ENCODE results near the gene MS4A6E. TPM values are rescaled to one million over a fixed set of nuclear protein-coding genes. Genes with fewer than 3 reads are reported as not detected.
"Not testable (repeated sequence)": the region's sequence is repeated elsewhere in the genome, so short reads cannot be mapped to it uniquely, and the experiment has no call there.

Gene MS4A6E
- total and polyA plus RNA-seq, 2 donors (not counting 1 experiment from before 2014, with no cell fraction given), result not detected

- no peak for DNase-seq
- Histone ChIP-seq H3K9ac (ENCODE audit: low read length) (no peak overlapping the region), H3K4me1 (ENCODE audit: control insufficient read depth in 2 of 2, insufficient read depth in 2 of 2, low read length in 2 of 2) (no peaks in the 10 kb centered on the region), H3K79me2 (ENCODE audit: control insufficient read depth, insufficient read depth, low read length) (no peaks in the 10 kb centered on the region), H3K27me3 (replicated peaks in 1 of 4; ENCODE audit: control extremely low read depth in 1 of 4, control insufficient read depth in 3 of 4, insufficient read depth in 4 of 4, low read length in 3 of 4) (no peaks in the 10 kb centered on the region), H3K4me3 (ENCODE audit: control extremely low read depth in 1 of 5, extremely low read depth in 1 of 5, insufficient read depth in 1 of 5, low read depth in 2 of 5, low read length in 4 of 5) (no peak overlapping the region), H2AFZ (ENCODE audit: insufficient read depth, low read depth, low read length, poor library complexity, severe bottlenecking) (no peak overlapping the region), H4K20me1 (ENCODE audit: control insufficient read depth, insufficient read depth, low read length, poor library complexity, severe bottlenecking) (no peaks in the 10 kb centered on the region), H3K9me3 (ENCODE audit: control extremely low read depth in 1 of 3, control insufficient read depth in 2 of 3, insufficient read depth in 1 of 3, low read length in 2 of 3) (no peaks in the 10 kb centered on the region), H3K36me3 (replicated peaks in 1 of 2; ENCODE audit: control extremely low read depth in 1 of 2, control insufficient read depth in 1 of 2, extremely low read depth in 1 of 2, insufficient read depth in 2 of 2, low read length in 1 of 2) (no peaks in the 10 kb centered on the region), H3K27ac (ENCODE audit: low read length in 2 of 2) (no peak overlapping the region), H3K4me2 (replicated peaks; ENCODE audit: low read depth, low read length, poor library complexity, severe bottlenecking) (no peak overlapping the region)
- no peak for TF ChIP-seq CTCF (IDR thresholded peaks at IDR 0.05)
- TF ChIP-seq EZH2 (IDR thresholded peaks at IDR 0.05; ENCODE audit: borderline replicate concordance, insufficient read depth, low read depth, low read length, poor library complexity, severe bottlenecking), result no peak
- Mint-ChIP-seq H3K27ac (no peak overlapping the region), H3K27me3 (no peaks in the 10 kb centered on the region), H3K4me3 (no peak overlapping the region), H3K9me3 (ENCODE audit: insufficient read depth) (no peaks in the 10 kb centered on the region), H3K4me1 (no peaks in the 10 kb centered on the region)
- ChIA-PET CTCF (no interaction called here), POLR2A (no interaction called here)
- intact Hi-C loops (cut with micrococcal nuclease), result no loop called here
- WGBS (ENCODE audit: insufficient coverage), result 83% methylated on average over 1 of the region's 3 CpGs
- ATAC-seq (ENCODE audit: low read depth), result no peak
Observed at GRCh38 chr11:60301178-60301577, 25.9 kb upstream of the MS4A6E start.

DNA sequence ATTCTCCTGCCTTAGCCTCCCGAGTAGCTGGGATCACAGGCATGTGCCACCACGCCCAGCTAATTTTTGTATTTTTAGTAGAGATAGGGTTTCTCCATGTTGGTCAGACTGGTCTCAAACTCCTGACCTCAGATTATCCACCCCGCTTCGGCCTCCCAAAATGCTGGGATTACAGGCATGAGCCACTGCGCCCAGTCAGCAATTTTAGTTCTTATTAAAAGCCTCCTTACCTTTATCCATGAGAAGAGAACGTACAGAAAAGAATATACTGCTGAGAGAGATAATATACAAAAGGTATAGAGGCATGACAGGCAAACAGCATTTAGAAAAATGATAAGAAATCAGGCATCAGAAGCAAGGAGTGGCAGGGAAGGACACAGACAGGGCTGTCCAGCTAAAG is 25.2 kb upstream of the MS4A6E start:
- H3K4me3 Mint-ChIP-seq; H3K9me3 ChIP-seq (ENCODE audit: control extremely low read depth in 1 of 3, control insufficient read depth in 2 of 3, insufficient read depth in 1 of 3, low read length in 2 of 3); H3K79me2 ChIP-seq (ENCODE audit: control insufficient read depth, insufficient read depth, low read length); H3K27me3 Mint-ChIP-seq; ATAC-seq (ENCODE audit: low read depth); H3K9me3 Mint-ChIP-seq (ENCODE audit: insufficient read depth); CTCF ChIA-PET; H4K20me1 ChIP-seq (ENCODE audit: control insufficient read depth, insufficient read depth, low read length, poor library complexity, severe bottlenecking); H3K9ac ChIP-seq (ENCODE audit: low read length); intact Hi-C loops (cut with micrococcal nuclease); H3K27ac Mint-ChIP-seq; H3K4me1 ChIP-seq (ENCODE audit: control insufficient read depth in 2 of 2, insufficient read depth in 2 of 2, low read length in 2 of 2); H3K36me3 ChIP-seq (replicated peaks in 1 of 2; ENCODE audit: control extremely low read depth in 1 of 2, control insufficient read depth in 1 of 2, extremely low read depth in 1 of 2, insufficient read depth in 2 of 2, low read length in 1 of 2); H2AFZ ChIP-seq (ENCODE audit: insufficient read depth, low read depth, low read length, poor library complexity, severe bottlenecking); H3K4me1 Mint-ChIP-seq; H3K4me3 ChIP-seq (ENCODE audit: control extremely low read depth in 1 of 5, extremely low read depth in 1 of 5, insufficient read depth in 1 of 5, low read depth in 2 of 5, low read length in 4 of 5); H3K4me2 ChIP-seq (replicated peaks; ENCODE audit: low read depth, low read length, poor library complexity, severe bottlenecking); DNase-seq; H3K27me3 ChIP-seq (replicated peaks in 1 of 4; ENCODE audit: control extremely low read depth in 1 of 4, control insufficient read depth in 3 of 4, insufficient read depth in 4 of 4, low read length in 3 of 4); POLR2A ChIA-PET; H3K27ac ChIP-seq (ENCODE audit: low read length in 2 of 2): not testable (repeated sequence)
- no CpG with 5 or more reads among the region's 6 CpGs for WGBS (ENCODE audit: insufficient coverage)

Data from B cell (primary cell).